ENCODE data around the gene ABCC1.

The ABCC1 gene

GRCh38 chr16:16067127-16067526 is 117.7 kb downstream of the ABCC1 start:
- DNase-seq (ENCODE audit: low read depth), result no peak
- TF ChIP-seq, protein P1, sequence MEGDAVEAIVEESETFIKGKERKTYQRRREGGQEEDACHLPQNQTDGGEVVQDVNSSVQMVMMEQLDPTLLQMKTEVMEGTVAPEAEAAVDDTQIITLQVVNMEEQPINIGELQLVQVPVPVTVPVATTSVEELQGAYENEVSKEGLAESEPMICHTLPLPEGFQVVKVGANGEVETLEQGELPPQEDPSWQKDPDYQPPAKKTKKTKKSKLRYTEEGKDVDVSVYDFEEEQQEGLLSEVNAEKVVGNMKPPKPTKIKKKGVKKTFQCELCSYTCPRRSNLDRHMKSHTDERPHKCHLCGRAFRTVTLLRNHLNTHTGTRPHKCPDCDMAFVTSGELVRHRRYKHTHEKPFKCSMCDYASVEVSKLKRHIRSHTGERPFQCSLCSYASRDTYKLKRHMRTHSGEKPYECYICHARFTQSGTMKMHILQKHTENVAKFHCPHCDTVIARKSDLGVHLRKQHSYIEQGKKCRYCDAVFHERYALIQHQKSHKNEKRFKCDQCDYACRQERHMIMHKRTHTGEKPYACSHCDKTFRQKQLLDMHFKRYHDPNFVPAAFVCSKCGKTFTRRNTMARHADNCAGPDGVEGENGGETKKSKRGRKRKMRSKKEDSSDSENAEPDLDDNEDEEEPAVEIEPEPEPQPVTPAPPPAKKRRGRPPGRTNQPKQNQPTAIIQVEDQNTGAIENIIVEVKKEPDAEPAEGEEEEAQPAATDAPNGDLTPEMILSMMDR (conservative IDR thresholded peaks at IDR 0.05; ENCODE audit: low read depth, low read length), result no peak
- no peak overlapping the region for H3K4me3 ChIP-seq (ENCODE audit: low read depth, low read length)

- TF ChIP-seq, protein P1 (conservative IDR thresholded peaks at IDR 0.05; ENCODE audit: low read depth, low read length), result no peak
- H3K4me3 ChIP-seq (ENCODE audit: low read depth, low read length), result no peak overlapping the region
- DNase-seq (ENCODE audit: low read depth), result peak; percentile 92
Observed at GRCh38 chr16:16071631-16072244, 122.3 kb downstream of the ABCC1 start.

GRCh38 chr16:16073001-16073545 is 123.7 kb downstream of the ABCC1 start:
- DNase-seq (ENCODE audit: low read depth), result no peak

GRCh38 chr16:16073891-16074881 is 124.8 kb downstream of the ABCC1 start:
- TF ChIP-seq, protein P1 (conservative IDR thresholded peaks at IDR 0.05; ENCODE audit: low read depth, low read length), result peak; percentile 16
- no peak overlapping the region for H3K4me3 ChIP-seq (ENCODE audit: low read depth, low read length)
- DNase-seq (ENCODE audit: low read depth), result peak; percentile 97

More at GRCh38 chr16:16073001-16073545, 123.7 kb downstream of the ABCC1 start:
- TF ChIP-seq, protein P1 (conservative IDR thresholded peaks at IDR 0.05; ENCODE audit: low read depth, low read length), result no peak
- no peak overlapping the region for H3K4me3 ChIP-seq (ENCODE audit: low read depth, low read length)

GRCh38 chr16:16075488-16076422 is 126.3 kb downstream of the ABCC1 start:
- no peak overlapping the region for H3K4me3 ChIP-seq (ENCODE audit: low read depth, low read length)
- peak; percentile 82 for DNase-seq (ENCODE audit: low read depth)
- TF ChIP-seq, protein P1 (conservative IDR thresholded peaks at IDR 0.05; ENCODE audit: low read depth, low read length), result no peak

- DNase-seq (ENCODE audit: low read depth), result no peak
- H3K4me3 ChIP-seq (ENCODE audit: low read depth, low read length), result no peak overlapping the region
- TF ChIP-seq, protein P1 (conservative IDR thresholded peaks at IDR 0.05; ENCODE audit: low read depth, low read length), result no peak
Observed at GRCh38 chr16:16076423-16076813, 127.0 kb downstream of the ABCC1 start.

Measured in choroid plexus epithelial cell (primary cell).